ENCODE data around the gene BAZ1B.
"Not testable (repeated sequence)": the region's sequence is repeated elsewhere in the genome, so short reads cannot be mapped to it uniquely, and the experiment has no call there.

The BAZ1B gene

GRCh38 chr7:73427902-73428787 lies 93.9 kb downstream of the BAZ1B start:
- Mint-ChIP-seq H3K27me3 (peaks cover 20% of the 10 kb centered on the region), H3K27ac (no peak overlapping the region), H3K9me3 (no peaks in the 10 kb centered on the region), H3K4me1 (peaks cover 7% of the 10 kb centered on the region), H3K36me3 (no peaks in the 10 kb centered on the region), H3K4me3 (no peak overlapping the region)
- DNase-seq (ENCODE audit: low spot score in 2 of 2) (no peak), ATAC-seq (ENCODE audit: low read depth) (no peak)

- no peak overlapping the region for H3K4me3 Mint-ChIP-seq
Measured at GRCh38 chr7:73426016-73426415, 96.1 kb downstream of the BAZ1B start.

GRCh38 chr7:73425356-73425983 lies 96.6 kb downstream of the BAZ1B start:
- Mint-ChIP-seq H3K4me1 (peaks cover 7% of the 10 kb centered on the region), H3K4me3 (no peak overlapping the region), H3K27me3 (peaks cover 16% of the 10 kb centered on the region), H3K27ac (no peak overlapping the region), H3K9me3 (no peaks in the 10 kb centered on the region), H3K36me3 (no peaks in the 10 kb centered on the region)
- DNase-seq (ENCODE audit: low spot score in 2 of 2) (no peak), ATAC-seq (ENCODE audit: low read depth) (no peak)

More at GRCh38 chr7:73426016-73426415, 96.1 kb downstream of the BAZ1B start:
- DNase-seq (ENCODE audit: low spot score in 2 of 2) (no peak), ATAC-seq (ENCODE audit: low read depth) (no peak)
- peaks cover 7% of the 10 kb centered on the region for H3K4me1 Mint-ChIP-seq
- no peak overlapping the region for H3K27ac Mint-ChIP-seq
- no peaks in the 10 kb centered on the region for H3K9me3 Mint-ChIP-seq
- no peaks in the 10 kb centered on the region for H3K36me3 Mint-ChIP-seq
- H3K27me3 Mint-ChIP-seq = peaks cover 14% of the 10 kb centered on the region

GRCh38 chr7:73424489-73424885 lies 97.6 kb downstream of the BAZ1B start:
- H3K27ac Mint-ChIP-seq = no peak overlapping the region
- H3K4me3 Mint-ChIP-seq = peak overlapping the region; percentile 75
- peaks cover 10% of the 10 kb centered on the region for H3K4me1 Mint-ChIP-seq
- ATAC-seq (ENCODE audit: low read depth) = no peak
- H3K27me3 Mint-ChIP-seq = peaks cover 15% of the 10 kb centered on the region
- H3K36me3 Mint-ChIP-seq = no peaks in the 10 kb centered on the region
- H3K9me3 Mint-ChIP-seq = no peaks in the 10 kb centered on the region
- DNase-seq (ENCODE audit: low spot score in 2 of 2) = no peak

GRCh38 chr7:73423519-73424488 lies 98.3 kb downstream of the BAZ1B start:
- no peaks in the 10 kb centered on the region for H3K9me3 Mint-ChIP-seq
- no peak for DNase-seq (ENCODE audit: low spot score in 2 of 2)
- H3K36me3 Mint-ChIP-seq = no peaks in the 10 kb centered on the region
- peaks cover 10% of the 10 kb centered on the region for H3K4me1 Mint-ChIP-seq
- peak; percentile 68 for ATAC-seq (ENCODE audit: low read depth)
- H3K27me3 Mint-ChIP-seq = peaks cover 15% of the 10 kb centered on the region
- H3K4me3 Mint-ChIP-seq = peak overlapping the region; percentile 75
- H3K27ac Mint-ChIP-seq = no peak overlapping the region

GRCh38 chr7:73420610-73421009 lies 101.5 kb downstream of the BAZ1B start:
- H3K27me3 Mint-ChIP-seq = peaks cover 18% of the 10 kb centered on the region
- H3K9me3 Mint-ChIP-seq; DNase-seq (ENCODE audit: low spot score in 2 of 2); H3K36me3 Mint-ChIP-seq; H3K27ac Mint-ChIP-seq; ATAC-seq (ENCODE audit: low read depth); H3K4me3 Mint-ChIP-seq: not testable (repeated sequence)
- H3K4me1 Mint-ChIP-seq = peaks cover 13% of the 10 kb centered on the region

- H3K27me3 Mint-ChIP-seq = peaks cover 16% of the 10 kb centered on the region
- DNase-seq (ENCODE audit: low spot score in 2 of 2); H3K27ac Mint-ChIP-seq; H3K9me3 Mint-ChIP-seq; H3K36me3 Mint-ChIP-seq; ATAC-seq (ENCODE audit: low read depth); H3K4me3 Mint-ChIP-seq: not testable (repeated sequence)
- H3K4me1 Mint-ChIP-seq = peaks cover 13% of the 10 kb centered on the region
Measured at GRCh38 chr7:73420016-73420415, 102.1 kb downstream of the BAZ1B start.

- Mint-ChIP-seq H3K27me3 (peaks cover 10% of the 10 kb centered on the region), H3K27ac (no peak overlapping the region), H3K9me3 (no peaks in the 10 kb centered on the region), H3K4me1 (peaks cover 7% of the 10 kb centered on the region), H3K36me3 (no peaks in the 10 kb centered on the region), H3K4me3 (no peak overlapping the region)
- DNase-seq (ENCODE audit: low spot score in 2 of 2) = no peak
- no peak for ATAC-seq (ENCODE audit: low read depth)
Measured at GRCh38 chr7:73418113-73418703, 103.9 kb downstream of the BAZ1B start.

GRCh38 chr7:73410541-73411131 lies 111.5 kb downstream of the BAZ1B start:
- H3K36me3 Mint-ChIP-seq; H3K27me3 Mint-ChIP-seq; H3K4me1 Mint-ChIP-seq; ATAC-seq (ENCODE audit: low read depth); H3K4me3 Mint-ChIP-seq; H3K27ac Mint-ChIP-seq; H3K9me3 Mint-ChIP-seq; DNase-seq (ENCODE audit: low spot score in 2 of 2): not testable (repeated sequence)

- H3K36me3 Mint-ChIP-seq; H3K4me3 Mint-ChIP-seq; H3K27ac Mint-ChIP-seq; H3K4me1 Mint-ChIP-seq; H3K27me3 Mint-ChIP-seq; DNase-seq (ENCODE audit: low spot score in 2 of 2); H3K9me3 Mint-ChIP-seq; ATAC-seq (ENCODE audit: low read depth): not testable (repeated sequence)
Measured at GRCh38 chr7:73404860-73405259, 117.2 kb downstream of the BAZ1B start.

GRCh38 chr7:73399185-73400050 lies 122.7 kb downstream of the BAZ1B start:
- not testable (repeated sequence) for H3K36me3 Mint-ChIP-seq, H3K9me3 Mint-ChIP-seq, H3K27me3 Mint-ChIP-seq, H3K4me1 Mint-ChIP-seq, H3K27ac Mint-ChIP-seq
- peak overlapping the region; percentile 67 for H3K4me3 Mint-ChIP-seq
- ATAC-seq (ENCODE audit: low read depth) (peak; percentile 71), DNase-seq (ENCODE audit: low spot score in 2 of 2) (peak; percentile 42 to 44)

GRCh38 chr7:73397521-73398281 lies 124.4 kb downstream of the BAZ1B start:
- H3K27ac Mint-ChIP-seq = no peak overlapping the region
- ATAC-seq (ENCODE audit: low read depth) (no peak), DNase-seq (ENCODE audit: low spot score in 2 of 2) (no peak)
- no peak overlapping the region for H3K4me3 Mint-ChIP-seq
- peaks cover 7% of the 10 kb centered on the region for H3K27me3 Mint-ChIP-seq
- no peaks in the 10 kb centered on the region for H3K36me3 Mint-ChIP-seq
- H3K9me3 Mint-ChIP-seq = peaks cover 1% of the 10 kb centered on the region
- H3K4me1 Mint-ChIP-seq = no peaks in the 10 kb centered on the region

Data from memory B cell (primary cell).